ENCODE results near the gene ATOSB.

ATOSB gene

DNA sequence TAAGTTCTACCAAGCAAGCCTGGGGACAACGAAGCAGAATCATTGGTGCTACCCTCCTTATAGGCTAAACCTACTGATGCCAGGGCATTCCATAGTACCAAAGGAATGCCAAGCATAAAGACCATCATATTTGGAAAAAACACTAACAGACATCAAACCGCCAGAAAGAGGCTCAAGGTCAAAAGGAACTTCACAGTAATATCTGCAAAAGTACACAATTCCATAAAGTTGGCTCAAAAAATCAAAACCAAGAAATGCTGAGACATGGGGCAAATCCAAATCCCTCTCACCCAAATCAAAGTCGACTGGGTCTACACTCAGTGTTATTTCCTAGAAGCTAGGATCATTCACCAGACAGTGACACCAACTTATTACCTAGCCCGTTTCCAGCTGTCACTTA lies 46.6 kb downstream of the ATOSB start:
- Histone ChIP-seq H3K9me2 (replicated peaks; ENCODE audit: insufficient read depth, low read length) (no peaks in the 10 kb centered on the region), H3K4me3 (ENCODE audit: low read length) (peak overlapping the region; percentile 83), H3K4me1 (ENCODE audit: low read length) (peaks cover 27% of the 10 kb centered on the region), H3K9ac (ENCODE audit: low read length) (peak overlapping the region; percentile 99; the same call in 1 of the 2 replicates), H3K9me3 (replicated peaks; ENCODE audit: insufficient read depth, low read length) (no peaks in the 10 kb centered on the region), H3K4me2 (ENCODE audit: low read depth, low read length) (peak overlapping the region; percentile 97), H3K79me2 (ENCODE audit: low read length) (peaks cover 82% of the 10 kb centered on the region), H3F3A (ENCODE audit: insufficient read depth, low read length) (peaks cover 61% of the 10 kb centered on the region), H3K27ac (ENCODE audit: low read length) (peak overlapping the region; percentile 98; the same call in 1 of the 2 replicates), H3K36me3 (replicated peaks; ENCODE audit: insufficient read depth, low read length) (peaks cover 28% of the 10 kb centered on the region), H4K20me1 (ENCODE audit: insufficient read depth, low read length) (peaks cover 42% of the 10 kb centered on the region), H3K27me3 (replicated peaks; ENCODE audit: insufficient read depth, low read length) (no peaks in the 10 kb centered on the region), H2AFZ (ENCODE audit: low read length) (no peak overlapping the region)
- no peak for DNase-seq
- no peak for TF ChIP-seq EZH2phosphoT487 (IDR thresholded peaks at IDR 0.05; ENCODE audit: low read length)
- no peak for TF ChIP-seq EZH2 (optimal IDR thresholded peaks at IDR 0.05; ENCODE audit: low read depth, low read length)
- TF ChIP-seq, protein P1, sequence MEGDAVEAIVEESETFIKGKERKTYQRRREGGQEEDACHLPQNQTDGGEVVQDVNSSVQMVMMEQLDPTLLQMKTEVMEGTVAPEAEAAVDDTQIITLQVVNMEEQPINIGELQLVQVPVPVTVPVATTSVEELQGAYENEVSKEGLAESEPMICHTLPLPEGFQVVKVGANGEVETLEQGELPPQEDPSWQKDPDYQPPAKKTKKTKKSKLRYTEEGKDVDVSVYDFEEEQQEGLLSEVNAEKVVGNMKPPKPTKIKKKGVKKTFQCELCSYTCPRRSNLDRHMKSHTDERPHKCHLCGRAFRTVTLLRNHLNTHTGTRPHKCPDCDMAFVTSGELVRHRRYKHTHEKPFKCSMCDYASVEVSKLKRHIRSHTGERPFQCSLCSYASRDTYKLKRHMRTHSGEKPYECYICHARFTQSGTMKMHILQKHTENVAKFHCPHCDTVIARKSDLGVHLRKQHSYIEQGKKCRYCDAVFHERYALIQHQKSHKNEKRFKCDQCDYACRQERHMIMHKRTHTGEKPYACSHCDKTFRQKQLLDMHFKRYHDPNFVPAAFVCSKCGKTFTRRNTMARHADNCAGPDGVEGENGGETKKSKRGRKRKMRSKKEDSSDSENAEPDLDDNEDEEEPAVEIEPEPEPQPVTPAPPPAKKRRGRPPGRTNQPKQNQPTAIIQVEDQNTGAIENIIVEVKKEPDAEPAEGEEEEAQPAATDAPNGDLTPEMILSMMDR (IDR thresholded peaks at IDR 0.05; ENCODE audit: low read length), result no peak

DNA sequence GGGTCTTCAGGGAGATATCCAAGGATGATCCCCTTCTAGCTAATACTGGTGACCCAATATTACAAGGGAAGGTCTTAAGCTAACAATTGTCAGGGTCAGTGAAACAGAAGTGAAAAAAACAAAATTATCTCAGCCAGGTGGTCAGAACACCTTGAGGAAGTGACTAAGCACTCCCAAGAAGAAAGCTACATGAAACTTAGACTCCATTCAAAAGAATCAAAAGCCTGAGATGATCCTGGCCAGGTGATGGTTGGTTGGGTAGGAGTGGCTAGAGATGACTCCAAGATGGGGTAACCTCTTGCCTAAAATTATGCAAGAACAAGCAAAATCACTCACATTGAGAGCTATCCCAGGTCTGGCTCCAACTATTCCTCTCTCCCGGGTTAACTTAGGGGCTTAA lies 48.6 kb downstream of the ATOSB start:
- Histone ChIP-seq H3K27me3 (replicated peaks; ENCODE audit: insufficient read depth, low read length) (no peaks in the 10 kb centered on the region), H3K36me3 (replicated peaks; ENCODE audit: insufficient read depth, low read length) (peaks cover 48% of the 10 kb centered on the region), H3K4me2 (ENCODE audit: low read depth, low read length) (peak overlapping the region; percentile 97), H3K9ac (ENCODE audit: low read length) (peak overlapping the region; percentile 15; the same call in 1 of the 2 replicates), H3K4me1 (ENCODE audit: low read length) (peaks cover 27% of the 10 kb centered on the region), H3K79me2 (ENCODE audit: low read length) (peaks cover 99% of the 10 kb centered on the region), H2AFZ (ENCODE audit: low read length) (no peak overlapping the region), H3F3A (ENCODE audit: insufficient read depth, low read length) (peaks cover 55% of the 10 kb centered on the region), H3K27ac (ENCODE audit: low read length) (peak overlapping the region; percentile 98), H3K4me3 (ENCODE audit: low read length) (no peak overlapping the region), H3K9me2 (replicated peaks; ENCODE audit: insufficient read depth, low read length) (no peaks in the 10 kb centered on the region), H4K20me1 (ENCODE audit: insufficient read depth, low read length) (peaks cover 48% of the 10 kb centered on the region), H3K9me3 (replicated peaks; ENCODE audit: insufficient read depth, low read length) (no peaks in the 10 kb centered on the region)
- no peak for TF ChIP-seq EZH2 (optimal IDR thresholded peaks at IDR 0.05; ENCODE audit: low read depth, low read length)
- TF ChIP-seq, protein P1 (IDR thresholded peaks at IDR 0.05; ENCODE audit: low read length), result no peak
- no peak for TF ChIP-seq EZH2phosphoT487 (IDR thresholded peaks at IDR 0.05; ENCODE audit: low read length)
- peak; percentile 81 for DNase-seq

DNA sequence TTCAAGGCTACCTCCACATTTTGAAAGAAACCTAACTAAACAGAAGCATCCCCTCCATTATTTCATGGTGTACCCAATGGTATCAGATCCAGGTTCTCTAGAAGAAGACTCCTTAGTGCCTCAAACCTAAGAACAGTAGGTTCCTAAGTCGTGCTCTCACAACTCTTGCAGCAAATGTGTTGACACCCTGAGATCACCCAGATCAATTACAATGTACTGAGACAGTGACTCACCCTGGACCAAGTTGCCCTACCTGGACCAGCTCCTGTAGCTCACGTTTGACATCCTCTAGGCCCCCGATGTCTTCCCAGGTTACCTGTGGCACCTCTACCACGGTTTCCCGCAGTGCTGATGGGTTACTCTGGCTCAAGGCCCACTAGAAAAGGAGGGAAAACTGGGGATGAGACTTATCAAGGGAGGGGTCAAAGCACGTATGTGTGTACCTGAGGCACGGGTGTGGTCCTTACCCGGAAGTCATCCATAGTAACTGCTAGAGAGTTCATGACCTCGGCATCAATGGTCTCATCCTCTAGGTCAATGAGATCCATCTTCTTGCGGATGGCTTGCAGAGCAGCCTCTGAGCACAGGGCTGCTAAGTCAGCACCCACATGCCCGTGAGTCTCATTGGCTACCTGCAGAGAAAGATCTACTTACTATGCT lies 55.0 kb downstream of the ATOSB start:
- TF ChIP-seq, protein P1 (IDR thresholded peaks at IDR 0.05; ENCODE audit: low read length), result no peak
- TF ChIP-seq EZH2phosphoT487 (IDR thresholded peaks at IDR 0.05; ENCODE audit: low read length) (no peak), EZH2 (optimal IDR thresholded peaks at IDR 0.05; ENCODE audit: low read depth, low read length) (no peak)
- peaks cover 23% of the 10 kb centered on the region for H4K20me1 ChIP-seq (ENCODE audit: insufficient read depth, low read length)
- H3K27me3 ChIP-seq (replicated peaks; ENCODE audit: insufficient read depth, low read length), result no peaks in the 10 kb centered on the region
- H3F3A ChIP-seq (ENCODE audit: insufficient read depth, low read length), result peaks cover 32% of the 10 kb centered on the region
- H3K36me3 ChIP-seq (replicated peaks; ENCODE audit: insufficient read depth, low read length), result peaks cover 83% of the 10 kb centered on the region
- H2AFZ ChIP-seq (ENCODE audit: low read length), result no peak overlapping the region
- no peak overlapping the region for H3K9ac ChIP-seq (ENCODE audit: low read length)
- no peak overlapping the region for H3K4me3 ChIP-seq (ENCODE audit: low read length)
- H3K9me2 ChIP-seq (replicated peaks; ENCODE audit: insufficient read depth, low read length), result no peaks in the 10 kb centered on the region
- H3K9me3 ChIP-seq (replicated peaks; ENCODE audit: insufficient read depth, low read length), result no peaks in the 10 kb centered on the region
- H3K27ac ChIP-seq (ENCODE audit: low read length), result no peak overlapping the region
- no peaks in the 10 kb centered on the region for H3K4me1 ChIP-seq (ENCODE audit: low read length)
- peaks cover 88% of the 10 kb centered on the region for H3K79me2 ChIP-seq (ENCODE audit: low read length)
- H3K4me2 ChIP-seq (ENCODE audit: low read depth, low read length), result no peak overlapping the region
- no peak for DNase-seq
